Measurements from ENCODE around the gene CALML5. TPM values are rescaled to one million over a fixed set of nuclear protein-coding genes. Genes with fewer than 3 reads are reported as not detected.

The CALML5 gene
- total and polyA plus RNA-seq, 2 of the 4 experiments (the other 2 are of a cell fraction): not detected

DNA sequence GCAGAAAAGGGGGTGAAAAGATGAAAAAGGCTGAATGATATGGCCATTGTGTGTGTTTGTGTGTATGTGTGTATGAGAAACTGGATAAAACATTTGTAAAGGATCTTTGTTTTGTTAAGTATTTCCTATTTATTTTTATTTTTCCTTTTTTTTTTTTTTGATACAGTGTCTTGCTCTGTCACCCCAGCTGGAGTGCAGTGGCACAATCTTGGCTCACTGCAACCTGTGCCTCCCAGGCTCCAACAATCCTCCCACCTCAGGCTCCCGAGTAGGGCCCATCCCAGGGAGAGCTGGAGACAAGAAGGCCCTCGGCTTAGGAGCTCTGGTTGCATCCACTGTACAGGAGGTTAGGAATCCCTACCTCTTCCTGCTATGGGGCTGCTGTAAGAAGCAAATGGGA is 6.9 kb upstream of the CALML5 start:
- Histone ChIP-seq H3K36me3 (ENCODE audit: control insufficient read depth, insufficient read depth, low read length) (no peaks in the 10 kb centered on the region), H3K27me3 (ENCODE audit: control insufficient read depth, insufficient read depth, low read length) (peaks cover 33% of the 10 kb centered on the region), H2BK120ac (ENCODE audit: low read depth, low read length) (no peak overlapping the region), H3K4me2 (ENCODE audit: low read depth, low read length) (no peak overlapping the region), H3K9ac (ENCODE audit: low read depth, low read length) (no peak overlapping the region), H4K91ac (ENCODE audit: insufficient read depth, low read depth, low read length) (no peak overlapping the region), H3K9me1 (ENCODE audit: insufficient read depth, low read length) (peaks cover 3% of the 10 kb centered on the region; the same call in 1 of the 2 replicates), H4K5ac (ENCODE audit: low read depth, low read length) (no peak overlapping the region), H4K20me1 (ENCODE audit: insufficient read depth, low read length) (no peaks in the 10 kb centered on the region), H2AK9ac (replicated peaks; ENCODE audit: low read depth, low read length, poor library complexity) (no peak overlapping the region), H3K56ac (ENCODE audit: extremely low read depth, insufficient read depth, low read length) (no peak overlapping the region), H3K14ac (replicated peaks; ENCODE audit: low read depth, low read length) (no peak overlapping the region), H3K27ac (ENCODE audit: insufficient read depth, low read length) (no peak overlapping the region), H3K79me1 (ENCODE audit: low read depth in 1 of 2, low read length in 2 of 2) (no peaks in the 10 kb centered on the region), H3K23ac (ENCODE audit: low read depth, low read length) (no peak overlapping the region), H3K9me3 (ENCODE audit: control insufficient read depth, insufficient read depth, low read length) (no peaks in the 10 kb centered on the region), H2AFZ (replicated peaks; ENCODE audit: low read length, poor library complexity) (no peak overlapping the region), H3K4me1 (ENCODE audit: control insufficient read depth, insufficient read depth, low read length) (no peaks in the 10 kb centered on the region), H3K18ac (ENCODE audit: low read depth, low read length) (no peak overlapping the region), H3K4me3 (ENCODE audit: insufficient read depth, low read depth, low read length) (no peak overlapping the region), H2BK5ac (ENCODE audit: low read depth, low read length, poor library complexity, severe bottlenecking) (no peak overlapping the region), H4K8ac (ENCODE audit: low read depth in 2 of 2, low read length in 2 of 2) (no peak overlapping the region), H2BK20ac (ENCODE audit: low read depth, low read length) (no peak overlapping the region), H2AK5ac (ENCODE audit: low read depth, low read length) (no peak overlapping the region), H2BK15ac (ENCODE audit: low read depth, low read length) (no peak overlapping the region), H3K4ac (ENCODE audit: low read depth, low read length) (no peak overlapping the region)
- TF ChIP-seq POLR2A (IDR thresholded peaks at IDR 0.05; ENCODE audit: low read depth, low read length): no peak
- no peak for TF ChIP-seq MAFK (IDR thresholded peaks at IDR 0.05; ENCODE audit: low read depth, low read length)
- no peak for TF ChIP-seq SMC3 (IDR thresholded peaks at IDR 0.05; ENCODE audit: low read depth, low read length)
- TF ChIP-seq CHD1 (IDR thresholded peaks at IDR 0.05; ENCODE audit: low read depth, low read length): no peak
- TF ChIP-seq CTCF (conservative IDR thresholded peaks at IDR 0.05; ENCODE audit: low read depth, low read length): no peak
- TF ChIP-seq RCOR1 (IDR thresholded peaks at IDR 0.05; ENCODE audit: insufficient replicate concordance, low read length): no peak
- TF ChIP-seq RFX5 (IDR thresholded peaks at IDR 0.05; ENCODE audit: low read depth, low read length): no peak
- no CpG with 5 or more reads among the region's 2 CpGs for WGBS, 2 experiments (ENCODE audit: extremely low coverage in 2 of 2, insufficient read length in 1 of 2)
- POLR2A ChIA-PET (ENCODE audit: unreplicated experiment): no interaction called here
- CTCF ChIA-PET: no interaction called here
- no TSS peak for BruUV-seq (replicated peaks)
- dilution Hi-C loops (cut with HindIII; ENCODE audit: low sequenced_read_pairs, unreplicated experiment): no loop called here
- DNase-seq (no peak), ATAC-seq (ENCODE audit: low read depth) (no peak)
- intact Hi-C loops (cut with micrococcal nuclease): no loop called here
- in situ Hi-C loops (cut with MboI; ENCODE audit: low sequenced_read_pairs): no loop called here

Measured in IMR-90 (cell line).